Measurements from ENCODE around the gene GAD1. TPM values are rescaled to one million over a fixed set of nuclear protein-coding genes. Genes with fewer than 3 reads are reported as not detected.
A peak's percentile ranks its signal among the peaks of the same experiment; 100 is the strongest.

The GAD1 gene
- polyA plus RNA-seq, 1 donor from 2014 or later: 56.3 TPM

DNA sequence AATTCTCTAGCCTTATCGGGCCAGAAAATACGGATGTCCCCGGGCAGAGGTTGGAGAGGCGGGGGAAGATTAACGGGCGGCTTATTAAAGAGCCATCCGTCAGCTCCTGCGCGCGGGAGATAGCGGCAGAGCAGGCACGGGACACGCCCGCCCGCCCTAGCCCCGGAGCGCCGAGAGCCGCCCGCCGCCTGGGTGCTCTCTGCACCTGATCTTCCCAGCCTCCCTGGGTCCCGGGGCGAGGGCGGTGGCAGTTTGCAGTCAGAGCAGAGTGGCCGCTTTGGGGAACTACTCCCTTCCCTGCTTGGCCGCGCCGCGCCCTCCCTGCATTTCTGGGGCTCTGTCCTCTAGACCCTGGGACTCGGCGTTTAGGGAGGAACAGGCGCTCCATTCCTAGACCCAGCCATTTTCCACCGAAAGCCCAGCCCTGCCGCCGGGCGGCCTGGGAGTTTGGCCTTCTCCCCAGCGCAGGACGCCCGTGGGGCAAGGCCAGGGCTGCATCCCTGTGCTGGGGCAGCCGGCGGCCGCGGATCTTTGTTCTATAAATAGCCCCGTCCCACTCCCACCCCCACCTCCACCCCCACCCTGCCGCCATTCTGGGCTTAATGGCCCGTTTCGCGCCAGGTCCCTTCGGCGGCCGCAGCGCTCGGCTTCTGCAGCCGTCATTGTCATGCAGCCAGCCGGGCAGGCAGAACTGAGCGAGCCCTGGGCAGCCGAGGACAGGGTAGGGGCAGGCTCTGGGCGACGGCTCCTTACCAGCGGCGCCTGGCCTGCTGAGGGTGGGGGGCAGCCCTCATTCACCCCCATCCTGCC is 6.6 kb downstream of the GAD1 start:
- Histone ChIP-seq H3K36me3 (ENCODE audit: insufficient read depth, low read length) (no peaks in the 10 kb centered on the region), H3K9me3 (ENCODE audit: low read length) (no peaks in the 10 kb centered on the region), H3K79me2 (replicated peaks; ENCODE audit: insufficient read depth, low read length) (no peaks in the 10 kb centered on the region), H3K4me3 (ENCODE audit: low read length) (peak overlapping the region; percentile 80), H3F3A (ENCODE audit: insufficient read depth, low read length, poor library complexity, severe bottlenecking) (no peaks in the 10 kb centered on the region), H3K27me3 (ENCODE audit: insufficient read depth, low read depth, low read length) (peaks cover 65% of the 10 kb centered on the region), H3K4me2 (ENCODE audit: low read length) (no peak overlapping the region), H2AFZ (ENCODE audit: low read depth, low read length) (no peak overlapping the region), H3K9ac (ENCODE audit: low read length) (peak overlapping the region; percentile 54), H4K20me1 (ENCODE audit: insufficient read depth) (no peaks in the 10 kb centered on the region), H3K9me2 (ENCODE audit: insufficient read depth, low read length) (no peaks in the 10 kb centered on the region), H3K27ac (ENCODE audit: low read length) (no peak overlapping the region)
- TF ChIP-seq POLR2AphosphoS5 (IDR thresholded peaks at IDR 0.05) (no peak), SMC3 (conservative IDR thresholded peaks at IDR 0.05; ENCODE audit: poor library complexity) (no peak), TAF1 (IDR thresholded peaks at IDR 0.05; ENCODE audit: low read depth) (no peak), MXI1 (conservative IDR thresholded peaks at IDR 0.05; ENCODE audit: poor library complexity, severe bottlenecking) (no peak), RAD21 (conservative IDR thresholded peaks at IDR 0.05) (no peak), EZH2 (IDR thresholded peaks at IDR 0.05; ENCODE audit: borderline replicate concordance, insufficient read depth, low read length, poor library complexity, severe bottlenecking) (no peak), EP300 (conservative IDR thresholded peaks at IDR 0.05; ENCODE audit: poor library complexity, severe bottlenecking) (no peak)
- TF ChIP-seq, protein P1, sequence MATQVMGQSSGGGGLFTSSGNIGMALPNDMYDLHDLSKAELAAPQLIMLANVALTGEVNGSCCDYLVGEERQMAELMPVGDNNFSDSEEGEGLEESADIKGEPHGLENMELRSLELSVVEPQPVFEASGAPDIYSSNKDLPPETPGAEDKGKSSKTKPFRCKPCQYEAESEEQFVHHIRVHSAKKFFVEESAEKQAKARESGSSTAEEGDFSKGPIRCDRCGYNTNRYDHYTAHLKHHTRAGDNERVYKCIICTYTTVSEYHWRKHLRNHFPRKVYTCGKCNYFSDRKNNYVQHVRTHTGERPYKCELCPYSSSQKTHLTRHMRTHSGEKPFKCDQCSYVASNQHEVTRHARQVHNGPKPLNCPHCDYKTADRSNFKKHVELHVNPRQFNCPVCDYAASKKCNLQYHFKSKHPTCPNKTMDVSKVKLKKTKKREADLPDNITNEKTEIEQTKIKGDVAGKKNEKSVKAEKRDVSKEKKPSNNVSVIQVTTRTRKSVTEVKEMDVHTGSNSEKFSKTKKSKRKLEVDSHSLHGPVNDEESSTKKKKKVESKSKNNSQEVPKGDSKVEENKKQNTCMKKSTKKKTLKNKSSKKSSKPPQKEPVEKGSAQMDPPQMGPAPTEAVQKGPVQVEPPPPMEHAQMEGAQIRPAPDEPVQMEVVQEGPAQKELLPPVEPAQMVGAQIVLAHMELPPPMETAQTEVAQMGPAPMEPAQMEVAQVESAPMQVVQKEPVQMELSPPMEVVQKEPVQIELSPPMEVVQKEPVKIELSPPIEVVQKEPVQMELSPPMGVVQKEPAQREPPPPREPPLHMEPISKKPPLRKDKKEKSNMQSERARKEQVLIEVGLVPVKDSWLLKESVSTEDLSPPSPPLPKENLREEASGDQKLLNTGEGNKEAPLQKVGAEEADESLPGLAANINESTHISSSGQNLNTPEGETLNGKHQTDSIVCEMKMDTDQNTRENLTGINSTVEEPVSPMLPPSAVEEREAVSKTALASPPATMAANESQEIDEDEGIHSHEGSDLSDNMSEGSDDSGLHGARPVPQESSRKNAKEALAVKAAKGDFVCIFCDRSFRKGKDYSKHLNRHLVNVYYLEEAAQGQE (IDR thresholded peaks at IDR 0.05; ENCODE audit: borderline replicate concordance): no peak
- TF ChIP-seq, protein P2, sequence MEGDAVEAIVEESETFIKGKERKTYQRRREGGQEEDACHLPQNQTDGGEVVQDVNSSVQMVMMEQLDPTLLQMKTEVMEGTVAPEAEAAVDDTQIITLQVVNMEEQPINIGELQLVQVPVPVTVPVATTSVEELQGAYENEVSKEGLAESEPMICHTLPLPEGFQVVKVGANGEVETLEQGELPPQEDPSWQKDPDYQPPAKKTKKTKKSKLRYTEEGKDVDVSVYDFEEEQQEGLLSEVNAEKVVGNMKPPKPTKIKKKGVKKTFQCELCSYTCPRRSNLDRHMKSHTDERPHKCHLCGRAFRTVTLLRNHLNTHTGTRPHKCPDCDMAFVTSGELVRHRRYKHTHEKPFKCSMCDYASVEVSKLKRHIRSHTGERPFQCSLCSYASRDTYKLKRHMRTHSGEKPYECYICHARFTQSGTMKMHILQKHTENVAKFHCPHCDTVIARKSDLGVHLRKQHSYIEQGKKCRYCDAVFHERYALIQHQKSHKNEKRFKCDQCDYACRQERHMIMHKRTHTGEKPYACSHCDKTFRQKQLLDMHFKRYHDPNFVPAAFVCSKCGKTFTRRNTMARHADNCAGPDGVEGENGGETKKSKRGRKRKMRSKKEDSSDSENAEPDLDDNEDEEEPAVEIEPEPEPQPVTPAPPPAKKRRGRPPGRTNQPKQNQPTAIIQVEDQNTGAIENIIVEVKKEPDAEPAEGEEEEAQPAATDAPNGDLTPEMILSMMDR (IDR thresholded peaks at IDR 0.05; ENCODE audit: poor library complexity, severe bottlenecking): no peak

DNA sequence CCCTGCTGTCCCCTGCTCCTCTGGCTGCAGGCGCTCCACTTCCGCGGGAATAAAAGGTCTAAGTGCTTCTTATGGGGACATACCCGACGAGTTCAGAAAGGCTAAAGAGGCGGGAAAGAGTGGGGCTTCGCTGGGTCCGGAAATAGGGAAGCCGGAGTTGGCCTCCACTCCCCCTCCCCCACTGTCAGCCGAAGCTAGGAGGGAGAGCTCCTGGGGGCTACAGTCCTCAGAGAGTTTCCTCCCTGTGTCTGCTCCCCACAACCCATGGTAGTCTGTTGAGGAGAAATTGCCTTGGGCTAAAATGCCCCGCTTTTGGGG is 7.2 kb downstream of the GAD1 start:
- Histone ChIP-seq H3K4me2 (ENCODE audit: low read length) (no peak overlapping the region), H2AFZ (ENCODE audit: low read depth, low read length) (no peak overlapping the region), H3K4me3 (ENCODE audit: low read length) (peak overlapping the region; percentile 80)

More for the DNA sequence above, 7.2 kb downstream of the GAD1 start:
- no peaks in the 10 kb centered on the region for H3K9me3 ChIP-seq (ENCODE audit: low read length)
- TF ChIP-seq EP300 (conservative IDR thresholded peaks at IDR 0.05; ENCODE audit: poor library complexity, severe bottlenecking) (no peak), TAF1 (IDR thresholded peaks at IDR 0.05; ENCODE audit: low read depth) (no peak), MXI1 (conservative IDR thresholded peaks at IDR 0.05; ENCODE audit: poor library complexity, severe bottlenecking) (no peak), SMC3 (conservative IDR thresholded peaks at IDR 0.05; ENCODE audit: poor library complexity) (no peak), RAD21 (conservative IDR thresholded peaks at IDR 0.05) (no peak), POLR2AphosphoS5 (IDR thresholded peaks at IDR 0.05) (no peak), EZH2 (IDR thresholded peaks at IDR 0.05; ENCODE audit: borderline replicate concordance, insufficient read depth, low read length, poor library complexity, severe bottlenecking) (no peak)
- TF ChIP-seq, protein P2 (IDR thresholded peaks at IDR 0.05; ENCODE audit: poor library complexity, severe bottlenecking): no peak
- TF ChIP-seq, protein P1 (IDR thresholded peaks at IDR 0.05; ENCODE audit: borderline replicate concordance): no peak
- H3F3A ChIP-seq (ENCODE audit: insufficient read depth, low read length, poor library complexity, severe bottlenecking): no peaks in the 10 kb centered on the region
- peaks cover 59% of the 10 kb centered on the region for H3K27me3 ChIP-seq (ENCODE audit: insufficient read depth, low read depth, low read length)
- no peak overlapping the region for H3K27ac ChIP-seq (ENCODE audit: low read length)
- H3K9me2 ChIP-seq (ENCODE audit: insufficient read depth, low read length): no peaks in the 10 kb centered on the region
- H3K36me3 ChIP-seq (ENCODE audit: insufficient read depth, low read length): no peaks in the 10 kb centered on the region
- H3K9ac ChIP-seq (ENCODE audit: low read length): peak overlapping the region; percentile 29
- no peaks in the 10 kb centered on the region for H4K20me1 ChIP-seq (ENCODE audit: insufficient read depth)
- no peaks in the 10 kb centered on the region for H3K79me2 ChIP-seq (replicated peaks; ENCODE audit: insufficient read depth, low read length)
